Measurements from ENCODE around the gene SLAMF1.

GRCh38 chr1:160629286-160630210, 17.3 kb downstream of the SLAMF1 start:
- TF ChIP-seq, protein P1, sequence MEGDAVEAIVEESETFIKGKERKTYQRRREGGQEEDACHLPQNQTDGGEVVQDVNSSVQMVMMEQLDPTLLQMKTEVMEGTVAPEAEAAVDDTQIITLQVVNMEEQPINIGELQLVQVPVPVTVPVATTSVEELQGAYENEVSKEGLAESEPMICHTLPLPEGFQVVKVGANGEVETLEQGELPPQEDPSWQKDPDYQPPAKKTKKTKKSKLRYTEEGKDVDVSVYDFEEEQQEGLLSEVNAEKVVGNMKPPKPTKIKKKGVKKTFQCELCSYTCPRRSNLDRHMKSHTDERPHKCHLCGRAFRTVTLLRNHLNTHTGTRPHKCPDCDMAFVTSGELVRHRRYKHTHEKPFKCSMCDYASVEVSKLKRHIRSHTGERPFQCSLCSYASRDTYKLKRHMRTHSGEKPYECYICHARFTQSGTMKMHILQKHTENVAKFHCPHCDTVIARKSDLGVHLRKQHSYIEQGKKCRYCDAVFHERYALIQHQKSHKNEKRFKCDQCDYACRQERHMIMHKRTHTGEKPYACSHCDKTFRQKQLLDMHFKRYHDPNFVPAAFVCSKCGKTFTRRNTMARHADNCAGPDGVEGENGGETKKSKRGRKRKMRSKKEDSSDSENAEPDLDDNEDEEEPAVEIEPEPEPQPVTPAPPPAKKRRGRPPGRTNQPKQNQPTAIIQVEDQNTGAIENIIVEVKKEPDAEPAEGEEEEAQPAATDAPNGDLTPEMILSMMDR (IDR thresholded peaks at IDR 0.05; ENCODE audit: insufficient read depth, low read length), result no peak
- no peak for TF ChIP-seq POLR2AphosphoS5 (IDR thresholded peaks at IDR 0.05; ENCODE audit: low read depth)
